GM18502 (cell line): ENCODE measurements around the gene ZBTB47.
A peak's percentile ranks its signal among the peaks of the same experiment; 100 is the strongest.

Experiments used
- ATAC-seq: cut with Tn5 transposase; IDR thresholded peaks from one replicate; pipeline ENCODE4 v1.9.1; 2021; ENCODE audit warnings: mild to moderate bottlenecking; ENCODE audit not compliant: unreplicated experiment, poor library complexity

The ZBTB47 gene

GRCh38 chr3:42653560-42654330 is at the start of gene ZBTB47:
ZBTB47 (plus strand) TSS chr3:42653697; CDS start chr3:42658356, 4,659 bp downstream.
- ATAC-seq = no peak

DNA sequence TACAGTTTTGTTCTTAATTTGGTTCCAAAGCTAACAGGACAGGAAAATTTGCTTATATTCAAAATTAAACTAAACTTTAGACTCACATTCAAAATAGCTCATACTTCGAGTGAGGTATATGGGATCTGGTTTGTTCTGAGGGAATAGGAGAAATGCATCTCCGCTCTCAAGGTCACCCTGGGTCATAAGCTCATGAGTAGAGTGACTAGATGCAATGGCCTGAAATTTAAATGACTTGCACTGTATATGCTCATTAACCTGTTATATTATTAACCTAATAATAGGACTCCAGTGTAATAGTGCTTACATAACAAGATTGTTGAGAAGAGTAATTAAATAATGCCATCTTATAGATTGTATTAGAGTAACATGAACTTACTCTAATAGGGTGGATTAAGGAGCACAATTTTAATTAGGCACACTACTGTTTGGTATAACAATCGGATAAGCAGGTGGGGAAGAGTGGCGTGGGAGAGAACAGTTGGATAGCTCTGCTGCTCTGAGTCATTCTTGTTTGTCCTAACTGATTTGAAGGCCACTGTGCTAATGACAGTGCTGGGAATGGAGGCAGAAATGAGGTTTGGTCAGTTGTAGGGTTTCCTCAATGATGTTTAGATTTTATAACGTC is 47.8 kb upstream of the ZBTB47 start:
- ATAC-seq = no peak

DNA sequence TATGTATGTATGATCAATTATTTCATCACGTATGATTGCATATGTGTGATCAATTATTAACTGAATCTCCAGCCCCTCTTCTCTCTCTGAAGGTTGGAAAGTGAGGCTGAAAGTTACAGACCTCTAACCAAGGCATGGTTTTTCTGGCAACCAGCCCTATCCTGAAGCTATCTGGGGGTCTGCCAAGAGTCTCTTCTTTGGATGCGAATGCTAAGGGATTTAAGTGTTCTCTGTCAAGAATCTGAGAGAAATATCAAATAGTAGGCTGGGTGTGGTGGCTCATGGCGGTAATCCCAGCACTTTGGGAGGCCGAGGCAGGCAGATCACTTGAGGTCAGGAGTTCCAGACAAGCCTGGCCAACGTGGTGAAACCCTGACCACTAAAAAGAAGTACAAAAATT is 44.9 kb upstream of the ZBTB47 start:
- no peak for ATAC-seq

DNA sequence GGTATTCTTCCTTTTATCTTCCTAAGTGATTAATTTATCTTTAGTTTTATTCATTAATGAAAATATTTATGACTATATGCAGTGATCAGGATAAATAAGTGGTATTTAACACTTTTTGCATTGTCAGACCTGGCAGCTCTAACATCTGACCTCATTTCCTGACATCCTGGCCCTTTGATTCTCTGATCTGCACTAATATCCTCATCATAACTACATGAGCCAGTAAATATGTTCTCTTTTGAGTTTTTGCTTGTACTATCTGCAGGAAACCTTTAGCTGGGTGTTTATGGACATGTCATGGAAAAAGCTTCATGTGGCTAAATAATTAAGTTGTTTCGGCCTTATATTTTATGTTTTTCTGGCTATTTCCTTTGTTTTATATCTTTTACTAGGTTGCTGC is 42.5 kb upstream of the ZBTB47 start:
- no peak for ATAC-seq

GRCh38 chr3:42612217-42612616 is 41.3 kb upstream of the ZBTB47 start:
- ATAC-seq = no peak

DNA sequence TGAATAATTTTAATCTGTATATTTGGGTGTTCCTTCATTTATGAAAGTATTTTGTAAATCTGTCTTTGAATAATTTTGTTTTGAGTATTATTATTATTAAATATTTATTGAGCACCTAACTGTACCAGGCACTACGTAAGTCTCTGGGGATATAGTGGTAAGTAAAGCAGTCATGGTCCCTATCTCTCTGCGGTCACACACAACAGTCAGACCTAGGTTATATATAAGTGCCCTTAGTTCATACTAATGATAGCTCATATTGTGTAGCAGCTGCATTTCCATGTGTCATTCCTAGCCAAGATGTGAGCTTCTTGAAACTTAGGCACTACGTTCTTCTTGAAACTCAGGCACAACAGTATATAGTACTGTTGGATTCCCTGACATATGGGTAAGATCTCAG is 40.6 kb upstream of the ZBTB47 start:
- ATAC-seq = peak; percentile 83

GRCh38 chr3:42613462-42613861 is 40.0 kb upstream of the ZBTB47 start:
- ATAC-seq = no peak

- no peak for ATAC-seq
Observed at GRCh38 chr3:42631620-42632019, 21.9 kb upstream of the ZBTB47 start.

- ATAC-seq = no peak
Observed at GRCh38 chr3:42632146-42632545, 21.4 kb upstream of the ZBTB47 start.

DNA sequence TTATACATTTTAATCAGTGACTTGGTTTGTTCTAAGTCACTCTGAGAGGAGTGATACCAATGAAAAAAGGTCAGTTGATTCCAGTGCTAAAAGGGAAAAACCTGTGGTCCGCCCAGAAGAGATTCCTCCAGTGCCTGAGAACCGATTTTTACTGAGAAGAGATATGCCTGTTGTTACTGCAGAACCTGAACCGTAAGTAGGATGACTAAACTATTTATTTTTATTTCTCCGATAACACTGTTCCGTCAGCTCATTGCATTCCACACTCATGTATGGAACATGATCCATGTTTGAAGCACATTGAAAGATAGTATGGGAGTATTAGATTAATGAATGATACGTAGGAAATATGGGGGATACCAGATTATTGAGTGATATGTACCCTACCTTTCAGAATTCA is 20.0 kb upstream of the ZBTB47 start:
- no peak for ATAC-seq

GRCh38 chr3:42635111-42635510 is 18.4 kb upstream of the ZBTB47 start:
- ATAC-seq = no peak

- ATAC-seq = no peak
Observed at GRCh38 chr3:42637001-42637400, 16.5 kb upstream of the ZBTB47 start.

DNA sequence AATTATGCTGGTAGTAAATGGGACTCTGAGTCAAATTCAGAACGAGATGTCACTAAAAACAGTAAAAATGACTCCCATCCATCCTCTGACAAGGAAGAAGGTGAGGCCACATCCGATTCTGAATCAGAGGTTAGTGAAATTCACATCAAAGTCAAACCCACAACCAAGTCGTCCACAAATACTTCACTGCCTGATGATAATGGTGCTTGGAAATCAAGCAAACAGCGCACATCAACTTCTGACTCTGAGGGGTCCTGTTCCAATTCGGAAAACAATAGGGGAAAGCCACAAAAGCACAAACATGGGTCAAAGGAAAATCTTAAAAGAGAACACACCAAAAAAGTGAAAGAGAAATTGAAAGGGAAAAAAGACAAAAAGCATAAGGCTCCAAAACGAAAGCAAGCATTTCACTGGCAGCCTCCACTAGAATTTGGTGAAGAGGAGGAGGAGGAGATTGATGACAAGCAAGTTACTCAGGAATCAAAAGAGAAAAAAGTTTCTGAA is 15.1 kb upstream of the ZBTB47 start:
- no peak for ATAC-seq

DNA sequence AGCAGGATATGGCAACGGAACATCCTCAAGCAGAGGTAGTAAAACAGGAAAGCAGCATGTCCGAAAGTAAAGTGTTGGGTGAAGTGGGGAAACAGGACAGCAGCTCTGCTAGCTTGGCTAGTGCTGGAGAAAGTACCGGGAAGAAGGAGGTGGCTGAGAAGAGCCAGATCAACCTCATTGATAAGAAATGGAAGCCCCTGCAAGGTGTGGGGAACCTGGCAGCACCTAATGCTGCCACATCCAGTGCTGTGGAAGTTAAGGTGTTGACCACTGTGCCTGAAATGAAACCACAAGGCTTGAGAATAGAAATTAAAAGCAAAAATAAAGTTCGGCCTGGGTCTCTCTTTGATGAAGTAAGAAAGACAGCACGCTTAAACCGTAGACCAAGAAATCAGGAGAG is 14.3 kb upstream of the ZBTB47 start:
- ATAC-seq = no peak

DNA sequence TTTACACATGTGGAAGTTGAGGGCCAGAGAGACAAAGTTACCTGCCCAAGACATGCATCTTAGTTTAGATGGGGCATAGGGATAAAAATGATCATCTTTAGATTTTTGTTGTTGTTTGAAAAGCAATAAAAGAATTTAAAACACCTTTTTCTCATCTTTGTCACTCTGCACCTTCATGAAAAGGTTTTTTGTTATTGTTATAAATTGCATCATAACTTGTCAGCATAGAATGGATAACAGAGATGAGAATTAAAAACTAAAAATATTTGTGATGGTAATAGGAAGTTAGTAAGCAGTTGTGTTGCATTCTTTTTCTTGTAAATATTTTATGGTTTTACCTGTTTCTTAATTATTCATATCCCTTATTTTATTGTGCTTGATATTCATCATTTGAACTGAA is 13.4 kb upstream of the ZBTB47 start:
- no peak for ATAC-seq

DNA sequence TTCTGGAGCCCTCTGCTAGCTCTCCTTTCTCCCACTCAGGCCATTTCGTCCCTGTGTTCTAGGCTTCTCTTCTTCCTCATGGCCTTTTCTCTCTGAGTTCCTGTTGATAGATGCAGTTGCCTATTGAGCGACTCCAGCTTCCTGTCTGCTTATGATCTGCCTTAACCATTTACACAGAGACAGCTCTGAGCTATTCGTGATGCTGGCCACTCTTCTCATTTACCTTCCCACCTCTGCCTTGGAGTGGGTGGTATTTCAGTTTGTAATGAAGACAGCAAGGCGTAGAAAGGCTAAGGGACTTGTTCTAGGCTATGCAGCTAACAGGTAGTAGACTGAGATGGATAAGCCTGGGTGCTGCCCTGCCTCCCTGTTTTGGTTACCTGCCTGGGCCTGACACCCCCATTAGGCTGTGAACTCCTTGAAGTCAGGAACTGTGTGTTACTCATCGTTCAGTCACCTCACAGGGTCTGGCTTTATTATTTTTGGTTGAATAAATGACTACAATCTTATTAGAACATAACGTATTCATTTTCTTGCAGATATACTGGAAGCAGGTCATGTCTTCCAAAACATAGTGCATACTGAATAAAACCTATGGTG is 12.6 kb upstream of the ZBTB47 start:
- no peak for ATAC-seq

DNA sequence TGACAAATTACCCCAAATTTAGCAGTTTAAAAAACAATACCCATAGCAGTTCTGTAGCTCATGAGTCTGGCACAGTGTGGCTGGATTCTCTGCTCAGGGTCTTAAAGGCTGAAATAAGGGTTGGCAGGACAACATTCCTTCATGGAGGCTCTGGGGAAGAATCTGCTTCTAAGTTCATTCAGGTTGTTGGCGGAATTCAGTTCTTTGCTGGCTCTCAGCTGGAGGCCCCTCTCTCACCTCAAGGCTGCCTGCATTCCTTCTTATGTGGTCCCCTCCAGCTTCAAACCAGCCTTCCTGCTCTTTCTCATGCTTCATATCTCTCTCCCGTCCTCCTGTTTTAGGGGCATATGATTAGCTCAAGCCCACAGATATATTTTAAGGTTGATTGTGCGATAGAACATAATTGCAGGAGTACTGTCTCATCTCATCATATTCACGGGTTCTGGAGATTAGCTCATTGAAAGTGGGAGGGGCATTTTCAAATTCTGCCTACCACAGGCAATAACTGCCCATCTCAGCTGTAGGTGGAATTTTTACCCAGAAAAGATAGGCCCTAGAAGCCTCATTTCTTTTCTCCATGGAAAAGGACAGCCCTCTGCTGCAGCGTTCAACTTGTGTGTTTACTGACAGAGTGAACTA is 5.6 kb upstream of the ZBTB47 start:
- no peak for ATAC-seq

DNA sequence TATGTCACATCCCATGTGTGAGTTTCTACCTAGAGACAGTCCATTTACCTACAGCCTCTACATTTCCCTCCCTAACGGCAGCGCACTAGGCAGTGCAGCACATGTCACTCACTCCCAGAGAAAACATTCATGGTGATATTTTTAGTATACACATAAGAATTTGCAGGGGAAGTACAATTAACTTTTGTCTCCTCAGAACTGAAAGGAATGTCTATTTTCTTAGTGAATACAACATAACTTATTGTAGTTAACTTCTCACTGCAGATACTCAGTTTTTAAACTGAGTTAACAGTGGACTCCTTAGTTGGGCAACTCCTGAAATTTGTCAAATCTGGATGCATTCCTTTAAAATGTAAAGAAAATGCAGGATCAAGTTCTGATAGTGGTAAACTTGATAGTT is 4.5 kb upstream of the ZBTB47 start:
- no peak for ATAC-seq

DNA sequence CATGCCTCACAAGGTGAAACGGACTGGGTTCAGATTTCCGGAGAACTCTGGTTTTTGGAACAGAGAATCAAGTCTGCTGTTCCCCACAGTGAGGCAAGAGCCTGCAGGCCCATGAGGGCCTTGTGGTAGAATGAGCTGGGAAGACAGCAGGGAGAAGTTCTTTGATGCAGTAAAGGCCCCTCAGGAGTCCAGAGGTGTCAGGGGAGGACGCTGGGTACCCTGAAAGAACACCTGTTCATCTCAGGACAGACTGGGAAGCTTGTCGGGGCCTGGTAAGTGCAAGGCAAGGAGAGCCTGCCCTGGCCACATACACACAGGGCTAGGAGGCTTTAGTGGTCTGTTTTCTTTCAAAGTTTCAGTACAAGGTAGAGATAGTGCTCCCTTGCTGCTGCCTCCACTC is 3.7 kb upstream of the ZBTB47 start:
- no peak for ATAC-seq

DNA sequence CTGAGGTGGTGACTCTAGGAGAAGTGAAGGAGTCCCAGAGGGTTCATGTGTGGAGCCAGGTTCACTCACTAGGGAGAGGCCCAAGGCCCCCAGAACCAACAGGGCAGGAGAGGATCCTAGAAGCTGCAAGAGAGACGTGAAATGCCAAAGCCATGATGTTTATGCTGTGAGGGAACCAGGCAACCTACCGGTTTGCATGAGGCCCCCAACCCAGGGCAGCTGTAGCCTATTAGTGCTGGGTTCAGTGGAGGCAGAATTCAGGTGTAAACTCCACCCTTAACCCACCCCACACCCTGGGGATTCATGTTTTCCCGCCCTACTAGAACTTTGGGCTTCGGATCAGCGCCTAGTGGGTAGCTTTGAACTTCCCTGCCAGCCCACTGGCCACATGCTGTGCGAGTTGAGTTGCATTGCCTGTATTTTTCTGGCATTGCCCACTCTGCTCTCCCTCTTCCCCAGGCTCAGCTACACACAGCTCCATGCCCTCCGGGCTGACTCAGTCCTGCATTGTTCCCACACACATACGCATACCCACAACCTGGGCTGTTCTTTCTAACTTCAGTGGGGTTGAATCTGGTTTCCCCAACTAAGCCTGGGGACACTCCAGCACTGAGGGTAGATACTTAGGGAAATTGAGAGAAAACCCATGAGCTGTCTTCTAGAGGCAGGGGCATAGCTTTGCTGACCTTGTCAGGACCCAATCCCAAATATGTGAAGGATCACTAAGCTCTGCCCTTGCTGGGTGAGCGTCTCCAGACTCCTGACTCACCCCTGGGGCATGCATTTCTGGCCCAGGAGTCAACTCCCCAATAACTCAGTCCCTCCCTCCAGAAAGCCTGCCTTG is 2.0 kb upstream of the ZBTB47 start:
- ATAC-seq = no peak
